Panc1 (cell line): ENCODE results near the gene WDR35. TPM values are rescaled to one million over a fixed set of nuclear protein-coding genes. Genes with fewer than 3 reads are reported as not detected.

Source experiments
- ATAC-seq: fragments of 200-7000 bp; cut with Tn5 transposase; 2 replicates; pipeline ENCODE4 v1.9.1; 2020; ENCODE audit warnings: mild to moderate bottlenecking, moderate library complexity
- BruUV-seq: library from RNA; stranded (reverse); fragments of 400-500 nt; replicated peaks from 2 replicates; lab custom pipeline; 2021; lab: Mats Ljungman, UMichigan
- CTCF ChIA-PET: fragments of 300-600 bp; sonication (Branson Sonifier 250); formaldehyde crosslinking; loops from one replicate; lab custom pipeline; 2022; ENCODE audit warnings: antibody characterized with exemption; lab: Charles Lee
- POLR2A ChIA-PET: fragments of 300-600 bp; sonication (Branson Sonifier 250); formaldehyde crosslinking; loops from one replicate; lab custom pipeline; 2022; ENCODE audit warnings: antibody characterized with exemption; lab: Charles Lee
- DNase-seq: peaks from one replicate; pipeline ENCODE4 v3.0.0-alpha.2; 2010; ENCODE audit warnings: low read depth, low spot score
- H3K27ac ChIP-seq: 2 replicates; pipeline ENCODE4 v1.5.1; 2011; ENCODE audit warnings: mild to moderate bottlenecking, low read length, inconsistent platforms
- H3K27me3 ChIP-seq: fragments of 200-500 bp; sonication (Bioruptor generic); 2 replicates; pipeline ENCODE4 v1.6.0; 2014; ENCODE audit warnings: low read length, inconsistent platforms; ENCODE audit not compliant: control insufficient read depth, insufficient read depth
- H3K36me3 ChIP-seq: fragments of 200-500 bp; sonication (Bioruptor generic); 2 replicates; pipeline ENCODE4 v1.5.1; 2014; ENCODE audit warnings: inconsistent platforms, mild to moderate bottlenecking, low read length, moderate library complexity; ENCODE audit not compliant: control insufficient read depth, insufficient read depth
- H3K4me1 ChIP-seq: 2 replicates; pipeline ENCODE4 v1.5.1; 2011; ENCODE audit warnings: inconsistent platforms, mild to moderate bottlenecking, low read length, moderate library complexity; ENCODE audit not compliant: control insufficient read depth, insufficient read depth
- H3K4me3 ChIP-seq, 2 experiments: 2 replicates each; pipeline ENCODE4 v1.5.1; 2011 to 2012; ENCODE audit warnings: low read depth in 2 of 2, low read length in 2 of 2, mild to moderate bottlenecking in 2 of 2, inconsistent platforms in 1 of 2, moderate library complexity in 1 of 2
- H3K9me3 ChIP-seq: fragments of 200-500 bp; sonication (Bioruptor generic); 2 replicates; pipeline ENCODE4 v1.5.1; 2014; ENCODE audit warnings: low read depth, mild to moderate bottlenecking, inconsistent platforms, low read length, moderate library complexity; ENCODE audit not compliant: control insufficient read depth, insufficient read depth
- POLR2AphosphoS5 ChIP-seq: IDR thresholded peaks from 2 replicates; pipeline ENCODE4 v1.6.1; 2012; ENCODE audit warnings: mild to moderate bottlenecking, low read depth, low read length, moderate library complexity
- SIN3A ChIP-seq: IDR thresholded peaks from 2 replicates; pipeline ENCODE4 v1.6.1; 2012; ENCODE audit warnings: low read depth, mild to moderate bottlenecking, low read length, moderate library complexity, borderline replicate concordance; ENCODE audit not compliant: insufficient read depth
- TCF7L2 ChIP-seq: IDR thresholded peaks from 2 replicates; pipeline ENCODE4 v1.6.1; 2011; ENCODE audit warnings: mild to moderate bottlenecking, low read depth, low read length, inconsistent platforms
- in situ Hi-C: cut with HindIII; loops from 2 replicates; pipeline ENCODE4 v1.10.0; 2016; ENCODE audit warnings: low sequenced_read_pairs, low pct_unique_long_range_greater_than_20kb
- intact Hi-C: fragments of 100-400 bp; cut with micrococcal nuclease; formaldehyde crosslinking; loops from one replicate; pipeline ENCODE4 v1.10.0; 2022; ENCODE audit not compliant: unreplicated experiment
- total RNA-seq: library from RNA; stranded (reverse); gene quantifications from one replicate; pipeline ENCODE4 v1.2.1, GENCODE V29; 2021; ENCODE audit not compliant: unreplicated experiment
- TF ChIP-seq, protein P1 (sequence below): fragments of 450-650 bp; IDR thresholded peaks from 2 replicates; pipeline ENCODE4 v1.5.1; 2017; ENCODE audit warnings: mild to moderate bottlenecking
- TF ChIP-seq, protein P2 (sequence below), 2 experiments: IDR thresholded peaks; 2 replicates each; pipeline ENCODE4 v1.6.1; 2011 to 2012; ENCODE audit warnings: low read depth in 2 of 2, control low read depth in 1 of 2, low read length in 1 of 2, mild to moderate bottlenecking in 1 of 2, moderate library complexity in 1 of 2; ENCODE audit not compliant: insufficient read depth in 1 of 2

WDR35 gene
- total RNA-seq, 1 experiment from 2014 or later: 13.8 TPM

DNA sequence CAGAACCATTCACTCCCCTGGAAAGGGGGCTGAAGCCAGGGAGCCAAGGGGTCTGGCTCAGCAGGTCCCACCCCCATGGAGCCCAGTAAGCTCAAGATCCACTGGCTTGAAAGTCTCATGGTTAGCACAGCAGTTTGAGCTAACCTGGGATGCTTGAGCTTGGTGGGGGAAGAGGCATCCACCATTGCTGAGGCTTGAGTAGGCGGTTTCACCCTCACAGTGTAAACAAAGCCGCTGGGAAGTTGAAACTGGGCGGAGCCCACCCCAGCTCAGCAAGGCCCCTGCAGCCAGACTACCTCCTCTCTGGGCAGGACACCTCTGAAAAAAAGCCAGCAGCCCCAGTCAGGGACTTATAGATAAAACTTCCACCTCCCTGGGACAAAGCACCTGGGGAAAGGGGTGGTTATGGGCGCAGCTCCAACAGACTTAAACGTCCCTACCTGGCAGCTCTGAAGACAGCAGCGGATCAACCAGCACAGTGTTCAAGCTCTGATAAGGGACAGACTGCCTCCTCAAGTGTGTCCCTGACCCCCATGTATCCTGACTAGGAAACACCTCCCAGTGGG is 73.4 kb downstream of the WDR35 start:
- BruUV-seq: no TSS peak
- peaks cover 14% of the 10 kb centered on the region for H3K4me1 ChIP-seq
- ChIA-PET CTCF (no interaction called here), POLR2A (no interaction called here)
- H3K27ac ChIP-seq: no peak overlapping the region
- ATAC-seq: no peak
- no peaks in the 10 kb centered on the region for H3K27me3 ChIP-seq
- intact Hi-C loops (no loop called here), in situ Hi-C loops (no loop called here)
- H3K36me3 ChIP-seq: peaks cover 9% of the 10 kb centered on the region
- TF ChIP-seq, protein P1, sequence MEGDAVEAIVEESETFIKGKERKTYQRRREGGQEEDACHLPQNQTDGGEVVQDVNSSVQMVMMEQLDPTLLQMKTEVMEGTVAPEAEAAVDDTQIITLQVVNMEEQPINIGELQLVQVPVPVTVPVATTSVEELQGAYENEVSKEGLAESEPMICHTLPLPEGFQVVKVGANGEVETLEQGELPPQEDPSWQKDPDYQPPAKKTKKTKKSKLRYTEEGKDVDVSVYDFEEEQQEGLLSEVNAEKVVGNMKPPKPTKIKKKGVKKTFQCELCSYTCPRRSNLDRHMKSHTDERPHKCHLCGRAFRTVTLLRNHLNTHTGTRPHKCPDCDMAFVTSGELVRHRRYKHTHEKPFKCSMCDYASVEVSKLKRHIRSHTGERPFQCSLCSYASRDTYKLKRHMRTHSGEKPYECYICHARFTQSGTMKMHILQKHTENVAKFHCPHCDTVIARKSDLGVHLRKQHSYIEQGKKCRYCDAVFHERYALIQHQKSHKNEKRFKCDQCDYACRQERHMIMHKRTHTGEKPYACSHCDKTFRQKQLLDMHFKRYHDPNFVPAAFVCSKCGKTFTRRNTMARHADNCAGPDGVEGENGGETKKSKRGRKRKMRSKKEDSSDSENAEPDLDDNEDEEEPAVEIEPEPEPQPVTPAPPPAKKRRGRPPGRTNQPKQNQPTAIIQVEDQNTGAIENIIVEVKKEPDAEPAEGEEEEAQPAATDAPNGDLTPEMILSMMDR: no peak
- TF ChIP-seq SIN3A: no peak
- TF ChIP-seq TCF7L2: no peak
- TF ChIP-seq, protein P2, sequence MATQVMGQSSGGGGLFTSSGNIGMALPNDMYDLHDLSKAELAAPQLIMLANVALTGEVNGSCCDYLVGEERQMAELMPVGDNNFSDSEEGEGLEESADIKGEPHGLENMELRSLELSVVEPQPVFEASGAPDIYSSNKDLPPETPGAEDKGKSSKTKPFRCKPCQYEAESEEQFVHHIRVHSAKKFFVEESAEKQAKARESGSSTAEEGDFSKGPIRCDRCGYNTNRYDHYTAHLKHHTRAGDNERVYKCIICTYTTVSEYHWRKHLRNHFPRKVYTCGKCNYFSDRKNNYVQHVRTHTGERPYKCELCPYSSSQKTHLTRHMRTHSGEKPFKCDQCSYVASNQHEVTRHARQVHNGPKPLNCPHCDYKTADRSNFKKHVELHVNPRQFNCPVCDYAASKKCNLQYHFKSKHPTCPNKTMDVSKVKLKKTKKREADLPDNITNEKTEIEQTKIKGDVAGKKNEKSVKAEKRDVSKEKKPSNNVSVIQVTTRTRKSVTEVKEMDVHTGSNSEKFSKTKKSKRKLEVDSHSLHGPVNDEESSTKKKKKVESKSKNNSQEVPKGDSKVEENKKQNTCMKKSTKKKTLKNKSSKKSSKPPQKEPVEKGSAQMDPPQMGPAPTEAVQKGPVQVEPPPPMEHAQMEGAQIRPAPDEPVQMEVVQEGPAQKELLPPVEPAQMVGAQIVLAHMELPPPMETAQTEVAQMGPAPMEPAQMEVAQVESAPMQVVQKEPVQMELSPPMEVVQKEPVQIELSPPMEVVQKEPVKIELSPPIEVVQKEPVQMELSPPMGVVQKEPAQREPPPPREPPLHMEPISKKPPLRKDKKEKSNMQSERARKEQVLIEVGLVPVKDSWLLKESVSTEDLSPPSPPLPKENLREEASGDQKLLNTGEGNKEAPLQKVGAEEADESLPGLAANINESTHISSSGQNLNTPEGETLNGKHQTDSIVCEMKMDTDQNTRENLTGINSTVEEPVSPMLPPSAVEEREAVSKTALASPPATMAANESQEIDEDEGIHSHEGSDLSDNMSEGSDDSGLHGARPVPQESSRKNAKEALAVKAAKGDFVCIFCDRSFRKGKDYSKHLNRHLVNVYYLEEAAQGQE (IDR thresholded peaks at IDR 0.05; ENCODE audit: insufficient read depth in 1 of 2, low read depth in 2 of 2, low read length in 1 of 2): no peak
- TF ChIP-seq POLR2AphosphoS5: no peak
- no peaks in the 10 kb centered on the region for H3K9me3 ChIP-seq
- no peak overlapping the region for H3K4me3 ChIP-seq
- no peak for DNase-seq

DNA sequence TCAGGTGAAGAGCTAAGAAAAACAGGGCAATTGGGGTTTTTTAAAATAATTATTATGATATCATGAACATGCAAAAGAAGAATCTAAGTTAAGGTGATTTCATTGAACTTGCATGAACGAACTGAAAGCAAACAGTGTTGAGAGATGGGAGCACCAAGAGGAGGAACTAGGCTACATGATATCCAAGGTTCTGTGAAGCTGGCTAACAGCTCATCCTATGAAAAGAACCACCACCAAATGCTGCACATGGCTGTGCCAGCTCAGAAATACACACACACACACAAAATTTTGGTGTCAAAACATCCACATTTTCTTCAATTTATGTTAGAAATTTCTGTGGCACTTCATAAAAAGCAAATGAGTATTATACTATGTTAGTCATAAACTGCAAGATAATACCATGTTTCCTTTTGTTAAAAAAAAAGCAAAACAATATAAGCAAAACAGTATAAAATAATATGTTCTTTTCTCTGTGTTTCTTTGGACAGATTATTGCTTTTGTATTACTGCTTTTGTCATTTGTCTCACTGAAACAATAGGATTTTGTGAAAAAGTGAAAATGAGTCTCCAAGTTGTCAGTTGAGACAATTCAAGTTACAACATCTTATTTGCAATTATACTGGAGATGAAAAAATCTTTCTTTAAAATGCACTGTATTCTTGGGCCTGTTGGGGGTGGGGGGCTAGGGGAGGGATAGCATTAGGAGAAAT is 75.5 kb downstream of the WDR35 start:
- H3K9me3 ChIP-seq: no peaks in the 10 kb centered on the region
- no peaks in the 10 kb centered on the region for H3K27me3 ChIP-seq
- H3K27ac ChIP-seq: peak overlapping the region; percentile 39; the same call in 1 of the 2 replicates
- CTCF ChIA-PET: no interaction called here
- H3K4me1 ChIP-seq: peaks cover 19% of the 10 kb centered on the region
- POLR2A ChIA-PET: no interaction called here
- intact Hi-C loops: no loop called here
- peaks cover 9% of the 10 kb centered on the region for H3K36me3 ChIP-seq
- no peak for TF ChIP-seq SIN3A
- no peak for TF ChIP-seq POLR2AphosphoS5
- TF ChIP-seq, protein P1: no peak
- no peak for TF ChIP-seq TCF7L2
- TF ChIP-seq, protein P2 (IDR thresholded peaks at IDR 0.05; ENCODE audit: insufficient read depth in 1 of 2, low read depth in 2 of 2, low read length in 1 of 2): no peak
- no peak overlapping the region for H3K4me3 ChIP-seq
- no TSS peak for BruUV-seq
- DNase-seq: no peak
- in situ Hi-C loops: no loop called here
- no peak for ATAC-seq
